HEK293 (cell line): ENCODE data around the gene BCAS3.

Source experiments
- BCL11B ChIP-seq: fragments of 450-650 bp; formaldehyde crosslinking; IDR thresholded peaks from 2 replicates; pipeline ENCODE4 v1.5.1; 2016; ENCODE audit warnings: low read depth, missing biosample characterization, missing genetic modification characterization
- GLI4 ChIP-seq: fragments of 450-650 bp; formaldehyde crosslinking; IDR thresholded peaks from 2 replicates; pipeline ENCODE4 v1.5.1; 2016; ENCODE audit warnings: missing biosample characterization, missing genetic modification characterization
- KLF16 ChIP-seq: fragments of 450-650 bp; formaldehyde crosslinking; IDR thresholded peaks from 2 replicates; pipeline ENCODE4 v1.5.1; 2017; ENCODE audit warnings: missing biosample characterization, missing genetic modification characterization
- KLF8 ChIP-seq: fragments of 450-650 bp; formaldehyde crosslinking; IDR thresholded peaks from 2 replicates; pipeline ENCODE4 v1.5.1; 2016; ENCODE audit warnings: missing biosample characterization, missing genetic modification characterization
- WT1 ChIP-seq: fragments of 450-650 bp; formaldehyde crosslinking; IDR thresholded peaks from 2 replicates; pipeline ENCODE4 v1.5.1; 2016; ENCODE audit warnings: missing biosample characterization, missing genetic modification characterization
- YY1 ChIP-seq: fragments of 450-650 bp; formaldehyde crosslinking; IDR thresholded peaks from 2 replicates; pipeline ENCODE4 v1.5.1; 2018; ENCODE audit warnings: missing biosample characterization, missing genetic modification characterization
- ZBTB17 ChIP-seq: fragments of 450-650 bp; formaldehyde crosslinking; IDR thresholded peaks from 2 replicates; pipeline ENCODE4 v1.5.1; 2016; ENCODE audit warnings: missing biosample characterization, missing genetic modification characterization
- ZBTB21 ChIP-seq: fragments of 450-650 bp; formaldehyde crosslinking; IDR thresholded peaks from 2 replicates; pipeline ENCODE4 v1.5.1; 2017; ENCODE audit warnings: missing biosample characterization, missing genetic modification characterization
- ZBTB48 ChIP-seq: fragments of 450-650 bp; formaldehyde crosslinking; IDR thresholded peaks from 2 replicates; pipeline ENCODE4 v1.5.1; 2016; ENCODE audit warnings: missing biosample characterization, missing genetic modification characterization
- ZBTB7A ChIP-seq: fragments of 450-650 bp; formaldehyde crosslinking; IDR thresholded peaks from 2 replicates; pipeline ENCODE4 v1.5.1; 2016; ENCODE audit warnings: low read depth, missing biosample characterization, missing genetic modification characterization
- ZFP69B ChIP-seq: fragments of 450-650 bp; formaldehyde crosslinking; IDR thresholded peaks from 2 replicates; pipeline ENCODE4 v1.5.1; 2016; ENCODE audit warnings: missing biosample characterization, missing genetic modification characterization
- ZNF24 ChIP-seq: fragments of 450-650 bp; formaldehyde crosslinking; IDR thresholded peaks from 2 replicates; pipeline ENCODE4 v1.5.1; 2016; ENCODE audit warnings: missing biosample characterization, missing genetic modification characterization
- ZNF335 ChIP-seq: fragments of 450-650 bp; formaldehyde crosslinking; conservative IDR thresholded peaks from 2 replicates; pipeline ENCODE4 v1.5.1; 2016; ENCODE audit warnings: missing biosample characterization, missing genetic modification characterization
- ZNF341 ChIP-seq: fragments of 450-650 bp; formaldehyde crosslinking; IDR thresholded peaks from 2 replicates; pipeline ENCODE4; 2016; ENCODE audit warnings: low read depth, missing biosample characterization, missing genetic modification characterization
- ZNF394 ChIP-seq: fragments of 450-650 bp; formaldehyde crosslinking; IDR thresholded peaks from 2 replicates; pipeline ENCODE4 v1.5.1; 2016; ENCODE audit warnings: missing biosample characterization, missing genetic modification characterization, mild to moderate bottlenecking, moderate library complexity, borderline replicate concordance
- ZNF501 ChIP-seq: fragments of 450-650 bp; formaldehyde crosslinking; IDR thresholded peaks from 2 replicates; pipeline ENCODE4 v1.5.1; 2016; ENCODE audit warnings: missing biosample characterization, missing genetic modification characterization
- ZNF560 ChIP-seq: fragments of 450-650 bp; formaldehyde crosslinking; IDR thresholded peaks from 2 replicates; pipeline ENCODE4 v1.5.1; 2017; ENCODE audit warnings: missing biosample characterization, missing genetic modification characterization, borderline replicate concordance
- ZNF596 ChIP-seq: fragments of 450-650 bp; IDR thresholded peaks from 2 replicates; pipeline ENCODE4 v1.5.0; 2018; ENCODE audit warnings: missing biosample characterization, mild to moderate bottlenecking, missing genetic modification characterization, moderate library complexity
- ZNF664 ChIP-seq: fragments of 450-650 bp; formaldehyde crosslinking; IDR thresholded peaks from 2 replicates; pipeline ENCODE4 v1.5.1; 2016; ENCODE audit warnings: missing biosample characterization, missing genetic modification characterization
- ZNF670 ChIP-seq: fragments of 450-650 bp; formaldehyde crosslinking; IDR thresholded peaks from 2 replicates; pipeline ENCODE4 v1.5.1; 2016; ENCODE audit warnings: missing biosample characterization, missing genetic modification characterization, low read depth
- ZNF677 ChIP-seq: fragments of 450-650 bp; IDR thresholded peaks from 2 replicates; pipeline ENCODE4 v1.5.0; 2018; ENCODE audit warnings: missing biosample characterization, mild to moderate bottlenecking, missing genetic modification characterization, moderate library complexity
- ZNF692 ChIP-seq: fragments of 450-650 bp; formaldehyde crosslinking; IDR thresholded peaks from 2 replicates; pipeline ENCODE4 v1.5.1; 2016; ENCODE audit warnings: missing biosample characterization, missing genetic modification characterization
- ZNF785 ChIP-seq: fragments of 450-650 bp; formaldehyde crosslinking; IDR thresholded peaks from 2 replicates; pipeline ENCODE4 v1.5.1; 2016; ENCODE audit warnings: missing biosample characterization, missing genetic modification characterization
- ZNF792 ChIP-seq: fragments of 450-650 bp; formaldehyde crosslinking; IDR thresholded peaks from 2 replicates; pipeline ENCODE4 v1.5.1; 2016; ENCODE audit warnings: missing biosample characterization, missing genetic modification characterization
- ZSCAN30 ChIP-seq: fragments of 450-650 bp; IDR thresholded peaks from 2 replicates; pipeline ENCODE4 v1.5.1; 2018; ENCODE audit warnings: missing biosample characterization, mild to moderate bottlenecking, missing genetic modification characterization, moderate library complexity
- ZXDB ChIP-seq: fragments of 450-650 bp; formaldehyde crosslinking; IDR thresholded peaks from 2 replicates; pipeline ENCODE4 v1.5.1; 2016; ENCODE audit warnings: missing biosample characterization, missing genetic modification characterization
- TF ChIP-seq, protein P1 (sequence below): fragments of 450-650 bp; formaldehyde crosslinking; IDR thresholded peaks from 2 replicates; pipeline ENCODE4 v1.5.1; 2016; ENCODE audit warnings: missing biosample characterization, missing genetic modification characterization
- TF ChIP-seq, protein P2 (sequence below): fragments of 450-650 bp; formaldehyde crosslinking; IDR thresholded peaks from 2 replicates; pipeline ENCODE4 v1.5.1; 2016; ENCODE audit warnings: missing biosample characterization, missing genetic modification characterization
- TF ChIP-seq, protein P3 (sequence below): fragments of 450-650 bp; formaldehyde crosslinking; conservative IDR thresholded peaks from 2 replicates; pipeline ENCODE4 v1.5.1; 2016; ENCODE audit warnings: low read depth, missing biosample characterization, missing genetic modification characterization
- TF ChIP-seq, protein P4 (sequence below): fragments of 450-650 bp; formaldehyde crosslinking; IDR thresholded peaks from 2 replicates; pipeline ENCODE4 v1.5.1; 2016; ENCODE audit warnings: missing biosample characterization, missing genetic modification characterization

BCAS3 gene

GRCh38 chr17:61412143-61412859 lies 734.6 kb downstream of the BCAS3 start (continued):
- TF ChIP-seq ZNF785 (tag by site-specific recombination) (peak; percentile 96), ZNF560 (tag by site-specific recombination) (no peak), YY1 (tag by site-specific recombination) (0 out of 2 replicates have a peak, but pooled peaks have one; percentile 15), ZNF792 (tag by site-specific recombination) (no peak), KLF8 (peak; percentile 78), ZNF677 (tag by site-specific recombination) (peak; percentile 51; the same call in 1 of the 2 replicates), ZFP69B (tag by site-specific recombination) (no peak), ZBTB21 (tag by site-specific recombination) (no peak), ZNF692 (tag by site-specific recombination) (peak; percentile 80; the same call in 1 of the 2 replicates), BCL11B (tag by site-specific recombination) (peak; percentile 47; the same call in 1 of the 2 replicates), ZNF335 (tag by site-specific recombination) (peak; percentile 81), ZNF24 (tag by site-specific recombination) (peak; percentile 48; the same call in 1 of the 2 replicates), ZNF501 (tag by site-specific recombination) (peak; percentile 84; the same call in 1 of the 2 replicates), ZBTB7A (peak; percentile 78; the same call in 1 of the 2 replicates), ZNF341 (tag by site-specific recombination) (peak; percentile 84), ZXDB (tag by site-specific recombination) (peak; percentile 63; the same call in 1 of the 2 replicates), WT1 (tag by site-specific recombination) (peak; percentile 45; the same call in 1 of the 2 replicates), ZBTB48 (peak; percentile 29; the same call in 1 of the 2 replicates), ZNF596 (tag by site-specific recombination) (peak; percentile 52), GLI4 (tag by site-specific recombination) (no peak), KLF16 (tag by site-specific recombination) (peak; percentile 22; the same call in 1 of the 2 replicates), ZNF670 (tag by site-specific recombination) (no peak), ZNF394 (tag by site-specific recombination) (peak; percentile 66; the same call in 1 of the 2 replicates), ZNF664 (tag by site-specific recombination) (no peak), ZBTB17 (tag by site-specific recombination) (peak; percentile 82), ZSCAN30 (tag by site-specific recombination) (peak; percentile 85)
- TF ChIP-seq, protein P1, sequence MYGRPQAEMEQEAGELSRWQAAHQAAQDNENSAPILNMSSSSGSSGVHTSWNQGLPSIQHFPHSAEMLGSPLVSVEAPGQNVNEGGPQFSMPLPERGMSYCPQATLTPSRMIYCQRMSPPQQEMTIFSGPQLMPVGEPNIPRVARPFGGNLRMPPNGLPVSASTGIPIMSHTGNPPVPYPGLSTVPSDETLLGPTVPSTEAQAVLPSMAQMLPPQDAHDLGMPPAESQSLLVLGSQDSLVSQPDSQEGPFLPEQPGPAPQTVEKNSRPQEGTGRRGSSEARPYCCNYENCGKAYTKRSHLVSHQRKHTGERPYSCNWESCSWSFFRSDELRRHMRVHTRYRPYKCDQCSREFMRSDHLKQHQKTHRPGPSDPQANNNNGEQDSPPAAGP (tag by site-specific recombination), result peak; percentile 76; the same call in 1 of the 2 replicates
- TF ChIP-seq, protein P2, sequence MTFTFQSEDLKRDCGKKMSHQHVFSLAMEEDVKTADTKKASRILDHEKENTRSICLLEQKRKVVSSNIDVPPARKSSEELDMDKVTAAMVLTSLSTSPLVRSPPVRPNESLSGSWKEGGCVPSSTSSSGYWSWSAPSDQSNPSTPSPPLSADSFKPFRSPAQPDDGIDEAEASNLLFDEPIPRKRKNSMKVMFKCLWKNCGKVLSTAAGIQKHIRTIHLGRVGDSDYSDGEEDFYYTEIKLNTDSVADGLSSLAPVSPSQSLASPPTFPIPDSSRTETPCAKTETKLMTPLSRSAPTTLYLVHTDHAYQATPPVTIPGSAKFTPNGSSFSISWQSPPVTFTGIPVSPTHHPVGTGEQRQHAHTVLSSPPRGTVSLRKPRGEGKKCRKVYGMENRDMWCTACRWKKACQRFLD (tag by site-specific recombination), result no peak
- TF ChIP-seq, protein P3, sequence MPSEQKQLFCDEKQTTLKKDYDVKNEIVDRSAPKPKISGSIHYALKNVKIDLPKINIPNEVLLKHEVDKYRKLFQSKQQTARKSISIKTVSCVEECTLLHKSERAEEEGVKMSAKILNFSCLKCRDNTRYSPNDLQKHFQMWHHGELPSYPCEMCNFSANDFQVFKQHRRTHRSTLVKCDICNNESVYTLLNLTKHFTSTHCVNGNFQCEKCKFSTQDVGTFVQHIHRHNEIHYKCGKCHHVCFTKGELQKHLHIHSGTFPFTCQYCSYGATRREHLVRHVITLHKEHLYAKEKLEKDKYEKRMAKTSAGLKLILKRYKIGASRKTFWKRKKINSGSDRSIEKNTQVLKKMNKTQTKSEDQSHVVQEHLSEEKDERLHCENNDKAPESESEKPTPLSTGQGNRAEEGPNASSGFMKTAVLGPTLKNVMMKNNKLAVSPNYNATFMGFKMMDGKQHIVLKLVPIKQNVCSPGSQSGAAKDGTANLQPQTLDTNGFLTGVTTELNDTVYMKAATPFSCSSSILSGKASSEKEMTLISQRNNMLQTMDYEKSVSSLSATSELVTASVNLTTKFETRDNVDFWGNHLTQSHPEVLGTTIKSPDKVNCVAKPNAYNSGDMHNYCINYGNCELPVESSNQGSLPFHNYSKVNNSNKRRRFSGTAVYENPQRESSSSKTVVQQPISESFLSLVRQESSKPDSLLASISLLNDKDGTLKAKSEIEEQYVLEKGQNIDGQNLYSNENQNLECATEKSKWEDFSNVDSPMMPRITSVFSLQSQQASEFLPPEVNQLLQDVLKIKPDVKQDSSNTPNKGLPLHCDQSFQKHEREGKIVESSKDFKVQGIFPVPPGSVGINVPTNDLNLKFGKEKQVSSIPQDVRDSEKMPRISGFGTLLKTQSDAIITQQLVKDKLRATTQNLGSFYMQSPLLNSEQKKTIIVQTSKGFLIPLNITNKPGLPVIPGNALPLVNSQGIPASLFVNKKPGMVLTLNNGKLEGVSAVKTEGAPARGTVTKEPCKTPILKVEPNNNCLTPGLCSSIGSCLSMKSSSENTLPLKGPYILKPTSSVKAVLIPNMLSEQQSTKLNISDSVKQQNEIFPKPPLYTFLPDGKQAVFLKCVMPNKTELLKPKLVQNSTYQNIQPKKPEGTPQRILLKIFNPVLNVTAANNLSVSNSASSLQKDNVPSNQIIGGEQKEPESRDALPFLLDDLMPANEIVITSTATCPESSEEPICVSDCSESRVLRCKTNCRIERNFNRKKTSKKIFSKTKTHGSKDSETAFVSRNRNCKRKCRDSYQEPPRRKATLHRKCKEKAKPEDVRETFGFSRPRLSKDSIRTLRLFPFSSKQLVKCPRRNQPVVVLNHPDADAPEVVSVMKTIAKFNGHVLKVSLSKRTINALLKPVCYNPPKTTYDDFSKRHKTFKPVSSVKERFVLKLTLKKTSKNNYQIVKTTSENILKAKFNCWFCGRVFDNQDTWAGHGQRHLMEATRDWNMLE (tag by site-specific recombination), result 0 out of 2 replicates have a peak, but pooled peaks have one; percentile 19
- TF ChIP-seq, protein P4, sequence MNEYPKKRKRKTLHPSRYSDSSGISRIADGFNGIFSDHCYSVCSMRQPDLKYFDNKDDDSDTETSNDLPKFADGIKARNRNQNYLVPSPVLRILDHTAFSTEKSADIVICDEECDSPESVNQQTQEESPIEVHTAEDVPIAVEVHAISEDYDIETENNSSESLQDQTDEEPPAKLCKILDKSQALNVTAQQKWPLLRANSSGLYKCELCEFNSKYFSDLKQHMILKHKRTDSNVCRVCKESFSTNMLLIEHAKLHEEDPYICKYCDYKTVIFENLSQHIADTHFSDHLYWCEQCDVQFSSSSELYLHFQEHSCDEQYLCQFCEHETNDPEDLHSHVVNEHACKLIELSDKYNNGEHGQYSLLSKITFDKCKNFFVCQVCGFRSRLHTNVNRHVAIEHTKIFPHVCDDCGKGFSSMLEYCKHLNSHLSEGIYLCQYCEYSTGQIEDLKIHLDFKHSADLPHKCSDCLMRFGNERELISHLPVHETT (tag by site-specific recombination), result peak; percentile 69; the same call in 1 of the 2 replicates
